ENCODE data around the gene PSMB3. TPM values are rescaled to one million over a fixed set of nuclear protein-coding genes. Genes with fewer than 3 reads are reported as not detected.

The PSMB3 gene
- total RNA-seq, 1 experiment from 2014 or later = 233 TPM

- Histone ChIP-seq H3K9me3 (ENCODE audit: control insufficient read depth, insufficient read depth, low read depth, low read length) (no peaks in the 10 kb centered on the region), H3K4me1 (ENCODE audit: control insufficient read depth, insufficient read depth, low read length) (peaks cover 32% of the 10 kb centered on the region), H3K27me3 (ENCODE audit: control insufficient read depth, insufficient read depth, low read length) (no peaks in the 10 kb centered on the region), H3K27ac (ENCODE audit: low read length) (peak within 1 kb of the TSS; percentile 90), H3K4me3 (ENCODE audit: low read depth in 2 of 2, low read length in 2 of 2) (peak within 1 kb of the TSS; percentile 69 to 83), H3K36me3 (ENCODE audit: control insufficient read depth, insufficient read depth, low read length) (no peaks in the 10 kb centered on the region; the same call in 1 of the 2 replicates)
- BruUV-seq (replicated peaks) = no TSS peak
- peak; percentile 93 for ATAC-seq
- ChIA-PET POLR2A (no interaction called here), CTCF (interaction anchor here (1.0 kb wide), 1 partner anchor 67 kb away, joined by 4 read pairs; no protein-coding TSS in a partner anchor)
- TF ChIP-seq, protein P1, sequence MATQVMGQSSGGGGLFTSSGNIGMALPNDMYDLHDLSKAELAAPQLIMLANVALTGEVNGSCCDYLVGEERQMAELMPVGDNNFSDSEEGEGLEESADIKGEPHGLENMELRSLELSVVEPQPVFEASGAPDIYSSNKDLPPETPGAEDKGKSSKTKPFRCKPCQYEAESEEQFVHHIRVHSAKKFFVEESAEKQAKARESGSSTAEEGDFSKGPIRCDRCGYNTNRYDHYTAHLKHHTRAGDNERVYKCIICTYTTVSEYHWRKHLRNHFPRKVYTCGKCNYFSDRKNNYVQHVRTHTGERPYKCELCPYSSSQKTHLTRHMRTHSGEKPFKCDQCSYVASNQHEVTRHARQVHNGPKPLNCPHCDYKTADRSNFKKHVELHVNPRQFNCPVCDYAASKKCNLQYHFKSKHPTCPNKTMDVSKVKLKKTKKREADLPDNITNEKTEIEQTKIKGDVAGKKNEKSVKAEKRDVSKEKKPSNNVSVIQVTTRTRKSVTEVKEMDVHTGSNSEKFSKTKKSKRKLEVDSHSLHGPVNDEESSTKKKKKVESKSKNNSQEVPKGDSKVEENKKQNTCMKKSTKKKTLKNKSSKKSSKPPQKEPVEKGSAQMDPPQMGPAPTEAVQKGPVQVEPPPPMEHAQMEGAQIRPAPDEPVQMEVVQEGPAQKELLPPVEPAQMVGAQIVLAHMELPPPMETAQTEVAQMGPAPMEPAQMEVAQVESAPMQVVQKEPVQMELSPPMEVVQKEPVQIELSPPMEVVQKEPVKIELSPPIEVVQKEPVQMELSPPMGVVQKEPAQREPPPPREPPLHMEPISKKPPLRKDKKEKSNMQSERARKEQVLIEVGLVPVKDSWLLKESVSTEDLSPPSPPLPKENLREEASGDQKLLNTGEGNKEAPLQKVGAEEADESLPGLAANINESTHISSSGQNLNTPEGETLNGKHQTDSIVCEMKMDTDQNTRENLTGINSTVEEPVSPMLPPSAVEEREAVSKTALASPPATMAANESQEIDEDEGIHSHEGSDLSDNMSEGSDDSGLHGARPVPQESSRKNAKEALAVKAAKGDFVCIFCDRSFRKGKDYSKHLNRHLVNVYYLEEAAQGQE (IDR thresholded peaks at IDR 0.05; ENCODE audit: insufficient read depth in 1 of 2, low read depth in 2 of 2, low read length in 1 of 2) = no peak
- TF ChIP-seq SIN3A (IDR thresholded peaks at IDR 0.05; ENCODE audit: borderline replicate concordance, insufficient read depth, low read depth, low read length) (peak; percentile 61; the same call in 1 of the 2 replicates), TCF7L2 (IDR thresholded peaks at IDR 0.05; ENCODE audit: low read depth, low read length) (no peak), POLR2AphosphoS5 (IDR thresholded peaks at IDR 0.05; ENCODE audit: low read depth, low read length) (0 out of 2 replicates have a peak, but pooled peaks have one; percentile 35)
- TF ChIP-seq, protein P2, sequence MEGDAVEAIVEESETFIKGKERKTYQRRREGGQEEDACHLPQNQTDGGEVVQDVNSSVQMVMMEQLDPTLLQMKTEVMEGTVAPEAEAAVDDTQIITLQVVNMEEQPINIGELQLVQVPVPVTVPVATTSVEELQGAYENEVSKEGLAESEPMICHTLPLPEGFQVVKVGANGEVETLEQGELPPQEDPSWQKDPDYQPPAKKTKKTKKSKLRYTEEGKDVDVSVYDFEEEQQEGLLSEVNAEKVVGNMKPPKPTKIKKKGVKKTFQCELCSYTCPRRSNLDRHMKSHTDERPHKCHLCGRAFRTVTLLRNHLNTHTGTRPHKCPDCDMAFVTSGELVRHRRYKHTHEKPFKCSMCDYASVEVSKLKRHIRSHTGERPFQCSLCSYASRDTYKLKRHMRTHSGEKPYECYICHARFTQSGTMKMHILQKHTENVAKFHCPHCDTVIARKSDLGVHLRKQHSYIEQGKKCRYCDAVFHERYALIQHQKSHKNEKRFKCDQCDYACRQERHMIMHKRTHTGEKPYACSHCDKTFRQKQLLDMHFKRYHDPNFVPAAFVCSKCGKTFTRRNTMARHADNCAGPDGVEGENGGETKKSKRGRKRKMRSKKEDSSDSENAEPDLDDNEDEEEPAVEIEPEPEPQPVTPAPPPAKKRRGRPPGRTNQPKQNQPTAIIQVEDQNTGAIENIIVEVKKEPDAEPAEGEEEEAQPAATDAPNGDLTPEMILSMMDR (IDR thresholded peaks at IDR 0.05) = peak; percentile 83
- no peak for DNase-seq (ENCODE audit: low read depth, low spot score)
- in situ Hi-C loops (cut with HindIII; ENCODE audit: low pct_unique_long_range_greater_than_20kb, low sequenced_read_pairs) = no loop called here
- intact Hi-C loops (cut with micrococcal nuclease; ENCODE audit: unreplicated experiment) = loop anchor here (5.0 kb wide), 1 partner anchor 53 kb away; no protein-coding TSS in a partner anchor
Observed at GRCh38 chr17:38729886-38730525, 22.5 kb upstream of the PSMB3 start, which contains the start of gene CISD3. TSS of gene CISD3 (plus strand) at chr17:38730341. CDS start at chr17:38730359, 18 bp downstream.

GRCh38 chr17:38730526-38731379 is 21.8 kb upstream of the PSMB3 start:
- in situ Hi-C loops (cut with HindIII; ENCODE audit: low pct_unique_long_range_greater_than_20kb, low sequenced_read_pairs) (no loop called here), intact Hi-C loops (cut with micrococcal nuclease; ENCODE audit: unreplicated experiment) (loop anchor here (5.0 kb wide), 1 partner anchor 53 kb away; no protein-coding TSS in a partner anchor)
- ChIA-PET CTCF (interaction anchor here (1.0 kb wide), 1 partner anchor 67 kb away, joined by 4 read pairs; no protein-coding TSS in a partner anchor), POLR2A (no interaction called here)
- no TSS peak for BruUV-seq (replicated peaks)
- Histone ChIP-seq H3K9me3 (ENCODE audit: control insufficient read depth, insufficient read depth, low read depth, low read length) (no peaks in the 10 kb centered on the region), H3K4me1 (ENCODE audit: control insufficient read depth, insufficient read depth, low read length) (peaks cover 39% of the 10 kb centered on the region), H3K27ac (ENCODE audit: low read length) (peak overlapping the region; percentile 90), H3K4me3 (ENCODE audit: low read depth in 2 of 2, low read length in 2 of 2) (peak overlapping the region; percentile 69 to 83), H3K27me3 (ENCODE audit: control insufficient read depth, insufficient read depth, low read length) (no peaks in the 10 kb centered on the region), H3K36me3 (ENCODE audit: control insufficient read depth, insufficient read depth, low read length) (no peaks in the 10 kb centered on the region; the same call in 1 of the 2 replicates)
- ATAC-seq (peak; percentile 36), DNase-seq (ENCODE audit: low read depth, low spot score) (no peak)
- no peak; the same call in 1 of the 2 replicates for TF ChIP-seq POLR2AphosphoS5 (IDR thresholded peaks at IDR 0.05; ENCODE audit: low read depth, low read length)
- TF ChIP-seq SIN3A (IDR thresholded peaks at IDR 0.05; ENCODE audit: borderline replicate concordance, insufficient read depth, low read depth, low read length) = no peak
- TF ChIP-seq, protein P1 (IDR thresholded peaks at IDR 0.05; ENCODE audit: insufficient read depth in 1 of 2, low read depth in 2 of 2, low read length in 1 of 2) = no peak
- TF ChIP-seq TCF7L2 (IDR thresholded peaks at IDR 0.05; ENCODE audit: low read depth, low read length) = no peak
- TF ChIP-seq, protein P2 (IDR thresholded peaks at IDR 0.05) = no peak
